NCI-H1930 (cell line): ENCODE measurements around the gene ANKFN1.

Experiments used
- DNase-seq, 2 experiments: peaks; one replicate each; lab custom pipeline; 2025; lab: John Stamatoyannopoulos, UW

ANKFN1 gene

DNA sequence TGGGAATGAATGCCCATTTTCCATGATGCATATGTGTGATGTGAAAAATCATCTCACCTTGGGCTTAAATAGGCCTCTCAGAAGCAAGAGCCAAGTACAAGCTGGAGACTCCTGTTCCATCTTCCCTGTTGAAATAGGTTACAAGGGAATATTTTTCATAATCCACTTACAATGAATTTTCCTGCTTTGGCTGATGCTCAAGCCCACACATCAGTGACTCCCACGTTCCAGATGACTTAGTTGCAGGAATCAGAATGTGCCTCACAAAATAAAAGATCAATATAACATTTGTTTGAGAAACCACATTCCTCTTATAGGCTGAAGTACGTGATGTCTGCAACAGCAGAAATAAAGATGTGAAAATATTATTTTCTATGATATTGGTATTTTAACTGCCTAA is 24.1 kb downstream of the ANKFN1 start:
- DNase-seq = no peak

GRCh38 chr17:56178203-56178602 is 24.9 kb downstream of the ANKFN1 start:
- DNase-seq = no peak

DNA sequence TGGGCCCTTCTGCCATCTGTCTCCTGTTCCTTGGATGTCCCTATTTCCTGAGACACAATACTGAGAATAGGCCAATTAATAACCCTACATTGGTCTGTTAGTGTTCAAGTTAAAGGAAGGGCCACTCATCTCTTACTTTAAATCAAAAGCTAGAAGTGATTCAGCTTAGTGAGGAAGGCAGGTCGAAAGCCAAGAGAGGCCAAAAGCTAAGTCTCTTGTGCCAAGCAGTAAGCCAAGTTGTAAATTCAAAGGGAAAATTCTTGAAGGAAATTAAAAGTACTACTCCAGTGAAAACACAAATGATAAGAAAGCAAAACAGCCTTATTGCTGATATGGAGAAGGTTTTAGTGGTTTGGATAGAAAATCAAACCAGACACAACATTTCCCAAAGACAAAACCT is 28.8 kb downstream of the ANKFN1 start:
- no peak for DNase-seq

DNA sequence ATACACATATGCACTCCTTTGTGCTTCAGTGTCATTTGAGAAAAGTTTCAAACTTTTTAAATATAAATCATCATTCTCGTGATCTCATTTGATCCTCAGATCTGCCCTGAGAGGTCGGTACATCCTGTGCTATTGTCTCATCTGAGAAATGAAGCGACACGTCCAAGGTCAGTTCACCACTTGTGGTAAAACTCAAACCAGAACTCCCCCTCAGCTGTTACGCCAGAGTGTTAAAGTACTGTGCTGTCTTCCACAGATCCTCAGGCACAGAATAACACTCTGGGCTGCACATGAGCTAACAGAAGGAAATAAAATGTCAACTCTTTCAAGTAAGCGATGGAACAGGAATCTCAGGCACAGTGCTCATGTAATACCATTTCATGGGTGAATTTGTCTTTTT is 31.4 kb downstream of the ANKFN1 start:
- no peak for DNase-seq

DNA sequence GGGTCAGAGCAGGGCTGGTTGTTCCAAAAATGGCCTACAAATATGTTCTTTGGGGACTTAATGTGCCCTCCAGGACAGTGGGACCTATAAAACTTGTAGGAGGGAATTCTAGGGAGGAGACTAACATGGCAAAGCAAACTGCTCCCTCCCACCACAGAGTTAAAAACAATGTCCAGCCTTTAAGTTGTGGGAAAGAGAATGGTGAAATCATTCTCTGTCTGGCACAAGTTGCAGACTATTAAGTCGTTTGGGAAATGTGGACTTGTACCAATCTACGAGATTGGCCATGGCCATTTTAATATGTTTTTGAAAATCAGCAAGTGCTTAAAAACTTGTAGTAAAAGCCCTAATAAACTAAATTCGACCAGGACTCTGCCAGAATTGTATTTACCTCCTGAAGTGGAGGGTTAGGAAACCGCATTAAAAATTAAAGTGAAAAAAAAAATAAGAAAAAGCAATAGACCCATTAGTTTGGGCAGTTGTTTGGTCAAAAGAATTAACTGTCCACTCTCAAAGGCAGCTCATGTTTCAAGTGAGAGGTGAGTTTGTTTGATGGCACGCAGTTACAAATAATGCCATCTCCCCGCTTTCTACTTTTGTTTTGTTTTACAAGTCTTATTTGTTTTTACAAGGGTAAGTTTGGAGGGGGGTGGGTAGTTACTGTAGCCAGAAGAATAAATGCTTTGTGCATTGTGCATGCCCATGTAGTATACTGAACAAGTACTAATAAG is 32.4 kb downstream of the ANKFN1 start:
- no peak for DNase-seq

DNA sequence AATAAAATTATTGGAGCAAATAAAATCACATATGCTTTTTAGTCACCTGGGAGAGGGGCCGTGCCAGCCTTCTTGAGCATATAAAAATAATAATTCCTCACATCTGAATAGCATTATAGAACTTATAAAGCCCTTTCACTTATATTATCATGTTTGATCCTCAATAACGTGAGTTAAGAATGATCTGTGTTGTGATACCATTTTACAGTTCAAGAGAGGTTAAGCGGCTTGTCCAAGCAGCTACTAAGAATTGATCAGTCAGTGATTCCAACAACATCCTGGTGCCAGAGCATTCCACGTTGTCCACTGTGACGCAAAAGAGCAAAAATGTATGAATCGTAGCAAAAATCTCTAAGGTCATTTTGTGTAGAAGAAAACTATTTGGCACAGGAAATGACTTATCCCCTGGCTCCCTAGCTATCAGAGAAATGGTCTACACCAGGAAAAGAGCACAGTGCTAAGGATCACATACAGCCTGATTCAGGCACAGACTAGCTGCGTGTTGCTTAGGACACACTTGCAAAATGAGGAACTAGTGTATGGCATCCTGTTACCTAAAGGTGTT is 33.0 kb downstream of the ANKFN1 start:
- no peak for DNase-seq

DNA sequence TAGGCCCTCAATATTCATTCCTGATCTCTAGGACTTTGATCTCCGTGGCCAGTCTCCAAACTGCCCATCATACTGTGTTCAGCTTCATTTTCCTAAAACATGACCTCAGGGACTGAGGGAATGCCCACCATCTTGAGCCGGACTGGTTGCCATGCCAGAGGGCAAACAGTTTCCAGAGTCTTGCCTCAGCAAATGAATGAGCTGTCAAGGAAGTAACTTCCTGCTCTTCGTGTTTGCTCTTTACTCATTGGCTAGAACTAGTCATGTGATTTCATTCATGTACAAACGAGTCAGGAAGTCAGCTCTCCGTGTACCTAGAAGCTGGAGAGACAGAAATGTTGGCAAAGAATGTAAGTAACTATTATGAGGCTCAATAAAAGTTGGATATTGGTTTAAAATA is 50.2 kb downstream of the ANKFN1 start:
- DNase-seq = no peak

GRCh38 chr17:56206351-56206750 is 53.1 kb downstream of the ANKFN1 start:
- DNase-seq = no peak

DNA sequence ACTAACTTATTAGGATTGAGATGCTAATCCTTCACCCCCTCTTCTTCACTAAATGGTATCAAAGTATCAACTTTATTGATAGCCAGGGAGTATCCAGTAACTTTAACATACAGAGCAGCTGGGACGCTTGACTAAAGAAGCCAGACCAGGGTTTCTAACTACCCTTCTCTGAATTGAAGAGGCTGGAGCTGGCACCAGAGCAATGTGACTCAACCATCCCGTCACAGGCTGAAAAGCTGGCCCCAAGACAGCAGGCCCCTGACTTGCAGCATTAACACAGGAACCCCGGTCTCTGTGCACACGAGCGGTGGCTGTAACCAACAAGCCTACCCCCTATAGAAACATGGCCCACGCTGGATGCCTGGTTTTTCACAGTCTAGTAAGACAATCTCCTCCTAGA is 59.8 kb downstream of the ANKFN1 start:
- DNase-seq = no peak

GRCh38 chr17:56217921-56218320 is 64.6 kb downstream of the ANKFN1 start:
- no peak for DNase-seq

GRCh38 chr17:56222255-56222654 is 69.0 kb downstream of the ANKFN1 start:
- DNase-seq = no peak

DNA sequence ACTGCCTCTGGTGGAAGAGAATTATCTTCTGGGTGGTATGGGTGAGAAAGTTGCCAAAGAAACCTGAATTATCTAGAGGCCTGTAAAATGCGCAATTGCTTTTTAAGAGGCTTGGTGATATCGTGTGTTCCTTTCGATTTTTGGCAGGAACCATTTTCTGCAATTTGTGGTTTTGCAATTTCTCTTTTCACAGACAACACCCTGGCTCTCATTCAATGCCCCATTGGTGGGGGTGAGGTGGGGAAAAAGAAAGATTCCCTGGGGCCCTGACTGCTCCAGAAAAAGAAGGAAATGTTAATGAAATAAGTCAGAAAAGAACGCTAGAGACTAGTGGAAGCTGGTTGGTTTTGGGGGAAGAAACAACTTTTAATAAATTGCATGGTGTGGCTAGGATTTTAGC is 77.4 kb downstream of the ANKFN1 start:
- DNase-seq = no peak

GRCh38 chr17:56231252-56231651 is 78.0 kb downstream of the ANKFN1 start:
- no peak for DNase-seq

DNA sequence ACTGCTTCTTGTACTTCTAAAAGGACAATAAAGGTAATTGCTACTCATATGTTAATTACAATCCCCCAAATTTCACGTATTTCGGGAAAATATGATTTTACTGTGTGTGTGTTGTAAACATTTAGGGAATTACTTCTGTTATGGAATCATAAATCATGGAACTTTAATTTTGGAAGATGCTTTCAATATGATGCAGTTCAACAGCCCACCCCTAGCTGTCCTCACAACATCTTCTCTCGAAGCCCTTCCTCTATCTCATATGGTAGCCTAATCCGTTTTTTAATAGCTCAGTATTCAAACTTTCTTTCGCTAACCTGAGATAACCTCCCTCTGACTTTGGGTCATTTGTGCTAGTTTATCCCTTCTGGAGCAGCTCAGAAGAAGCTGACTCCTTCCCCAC is 78.4 kb downstream of the ANKFN1 start:
- no peak for DNase-seq

DNA sequence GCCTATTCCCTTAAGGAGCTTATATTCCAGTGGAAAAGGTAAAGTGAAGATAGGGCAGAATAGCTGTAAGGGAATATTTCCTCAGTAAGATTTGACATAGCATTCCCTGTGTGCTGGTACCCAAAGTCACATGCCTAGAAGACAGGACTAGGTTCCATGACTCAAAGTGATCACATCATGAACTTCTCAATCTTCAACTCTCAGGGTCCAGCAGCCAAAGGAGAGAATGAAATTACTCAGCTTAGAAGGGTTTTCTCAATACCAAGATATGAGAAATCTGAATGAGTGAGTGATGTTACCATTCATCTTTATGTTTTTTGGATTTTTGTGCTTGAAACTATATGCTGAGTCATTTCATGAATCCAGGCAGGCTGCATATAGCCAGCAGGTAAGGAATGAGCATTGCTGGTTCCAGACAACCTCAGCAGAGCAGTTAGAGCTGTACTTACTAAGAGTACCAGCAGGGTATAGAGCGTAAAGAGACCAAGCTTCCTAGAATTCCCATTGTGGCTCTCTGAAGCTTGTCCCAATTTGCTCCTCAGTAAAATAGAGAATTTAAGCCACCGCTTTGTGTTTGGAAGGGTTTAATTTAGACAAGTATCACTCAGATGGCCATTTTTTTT is 91.1 kb downstream of the ANKFN1 start:
- DNase-seq = no peak

DNA sequence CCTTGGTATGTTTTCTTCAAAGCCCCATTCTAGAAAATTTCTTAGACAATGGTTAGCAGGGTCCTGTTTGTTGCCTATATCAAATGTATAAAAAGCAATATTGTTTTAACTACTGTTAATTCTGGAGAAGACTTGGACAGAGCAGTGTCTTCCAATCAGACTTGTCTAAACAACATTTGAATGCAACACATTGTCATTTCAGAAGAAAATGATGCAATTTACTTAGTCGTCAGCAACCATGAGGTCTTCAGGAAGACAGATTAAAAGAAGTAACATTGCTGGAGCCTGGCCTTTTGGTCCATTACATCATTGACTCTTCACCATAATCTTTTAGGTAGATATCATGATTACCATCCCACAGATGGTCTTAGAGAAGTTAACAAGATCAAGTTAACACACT is 94.5 kb downstream of the ANKFN1 start:
- no peak for DNase-seq

DNA sequence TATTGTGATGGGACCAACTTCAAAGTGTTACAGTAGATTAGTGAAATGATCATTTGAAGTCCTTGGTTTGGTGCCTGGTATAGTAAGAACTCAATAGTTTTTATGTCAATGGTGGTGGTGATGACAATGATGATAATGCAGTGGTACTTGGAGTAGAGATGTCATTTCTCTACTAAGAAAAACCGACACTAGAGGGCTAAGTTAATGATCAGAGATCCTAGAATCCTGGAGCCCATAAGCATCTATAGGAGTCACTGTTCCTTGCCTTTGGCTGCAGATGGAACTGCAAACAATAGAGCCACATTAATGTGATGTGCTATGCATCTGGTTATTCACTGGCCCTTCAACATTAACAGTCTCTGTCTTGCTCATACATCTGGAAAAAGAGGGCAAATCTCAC is 103.8 kb downstream of the ANKFN1 start:
- DNase-seq = no peak

- DNase-seq = no peak
Observed at GRCh38 chr17:56260376-56261002, 107.2 kb downstream of the ANKFN1 start.

GRCh38 chr17:56262803-56263202 is 109.5 kb downstream of the ANKFN1 start:
- no peak for DNase-seq

- no peak for DNase-seq
Observed at GRCh38 chr17:56269556-56270389, 116.5 kb downstream of the ANKFN1 start.

GRCh38 chr17:56274491-56274890 is 121.2 kb downstream of the ANKFN1 start:
- no peak for DNase-seq

DNA sequence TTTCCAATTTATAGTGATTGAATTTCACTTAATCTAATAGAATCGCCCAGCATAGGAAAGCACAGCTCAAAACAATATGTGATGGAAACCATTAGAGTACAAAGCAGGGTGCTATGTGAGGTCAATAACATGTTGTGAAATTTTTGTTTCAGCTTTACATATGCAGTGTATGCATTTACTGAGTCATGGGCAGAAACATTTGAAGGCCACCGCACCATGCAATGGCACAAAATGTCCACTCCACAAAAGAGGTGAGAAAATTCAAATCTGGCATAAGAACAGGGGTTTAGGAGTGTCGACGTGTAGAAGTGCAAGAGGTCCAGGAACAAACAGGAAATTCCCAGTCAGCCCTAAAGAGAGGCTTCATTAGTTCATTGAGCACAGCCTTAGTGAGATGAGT is 131.2 kb downstream of the ANKFN1 start:
- DNase-seq = no peak
